ENCODE measurements around the gene AP3B1.

- TF ChIP-seq CTCF (conservative IDR thresholded peaks at IDR 0.05 in 1 of 2, IDR thresholded peaks at IDR 0.05 in 1 of 2; ENCODE audit: extremely low read depth in 1 of 2, insufficient read depth in 1 of 2, low read depth in 1 of 2, low read length in 2 of 2) (no peak), EZH2 (IDR thresholded peaks at IDR 0.05; ENCODE audit: borderline replicate concordance, low read length) (no peak)
These were observed 178.3 kb downstream of the AP3B1 start for GRCh38 chr5:78116167-78116566.
